Panc1 (cell line): Measurements from ENCODE around the gene IGF2R. TPM values are rescaled to one million over a fixed set of nuclear protein-coding genes. Genes with fewer than 3 reads are reported as not detected.

Experiments
- ATAC-seq: fragments of 200-7000 bp; cut with Tn5 transposase; 2 replicates; pipeline ENCODE4 v1.9.1; 2020; ENCODE audit warnings: mild to moderate bottlenecking, moderate library complexity
- BruUV-seq: library from RNA; stranded (reverse); fragments of 400-500 nt; replicated peaks from 2 replicates; lab custom pipeline; 2021; lab: Mats Ljungman, UMichigan
- CTCF ChIA-PET: fragments of 300-600 bp; sonication (Branson Sonifier 250); formaldehyde crosslinking; loops from one replicate; lab custom pipeline; 2022; ENCODE audit warnings: antibody characterized with exemption; lab: Charles Lee
- POLR2A ChIA-PET: fragments of 300-600 bp; sonication (Branson Sonifier 250); formaldehyde crosslinking; loops from one replicate; lab custom pipeline; 2022; ENCODE audit warnings: antibody characterized with exemption; lab: Charles Lee
- DNase-seq: peaks from one replicate; pipeline ENCODE4 v3.0.0-alpha.2; 2010; ENCODE audit warnings: low read depth, low spot score
- H3K27ac ChIP-seq: 2 replicates; pipeline ENCODE4 v1.5.1; 2011; ENCODE audit warnings: mild to moderate bottlenecking, low read length, inconsistent platforms
- H3K27me3 ChIP-seq: fragments of 200-500 bp; sonication (Bioruptor generic); 2 replicates; pipeline ENCODE4 v1.6.0; 2014; ENCODE audit warnings: low read length, inconsistent platforms; ENCODE audit not compliant: control insufficient read depth, insufficient read depth
- H3K36me3 ChIP-seq: fragments of 200-500 bp; sonication (Bioruptor generic); 2 replicates; pipeline ENCODE4 v1.5.1; 2014; ENCODE audit warnings: inconsistent platforms, mild to moderate bottlenecking, low read length, moderate library complexity; ENCODE audit not compliant: control insufficient read depth, insufficient read depth
- H3K4me1 ChIP-seq: 2 replicates; pipeline ENCODE4 v1.5.1; 2011; ENCODE audit warnings: inconsistent platforms, mild to moderate bottlenecking, low read length, moderate library complexity; ENCODE audit not compliant: control insufficient read depth, insufficient read depth
- H3K4me3 ChIP-seq, 2 experiments: 2 replicates each; pipeline ENCODE4 v1.5.1; 2011 to 2012; ENCODE audit warnings: low read depth in 2 of 2, low read length in 2 of 2, mild to moderate bottlenecking in 2 of 2, inconsistent platforms in 1 of 2, moderate library complexity in 1 of 2
- H3K9me3 ChIP-seq: fragments of 200-500 bp; sonication (Bioruptor generic); 2 replicates; pipeline ENCODE4 v1.5.1; 2014; ENCODE audit warnings: low read depth, mild to moderate bottlenecking, inconsistent platforms, low read length, moderate library complexity; ENCODE audit not compliant: control insufficient read depth, insufficient read depth
- CTCF ChIP-seq: fragments of 450-650 bp; IDR thresholded peaks from 2 replicates; pipeline ENCODE4 v1.5.1; 2017; ENCODE audit warnings: mild to moderate bottlenecking
- POLR2AphosphoS5 ChIP-seq: IDR thresholded peaks from 2 replicates; pipeline ENCODE4 v1.6.1; 2012; ENCODE audit warnings: mild to moderate bottlenecking, low read depth, low read length, moderate library complexity
- REST ChIP-seq, 2 experiments: IDR thresholded peaks; 2 replicates each; pipeline ENCODE4 v1.6.1; 2011 to 2012; ENCODE audit warnings: low read depth in 2 of 2, control low read depth in 1 of 2, low read length in 1 of 2, mild to moderate bottlenecking in 1 of 2, moderate library complexity in 1 of 2; ENCODE audit not compliant: insufficient read depth in 1 of 2
- SIN3A ChIP-seq: IDR thresholded peaks from 2 replicates; pipeline ENCODE4 v1.6.1; 2012; ENCODE audit warnings: low read depth, mild to moderate bottlenecking, low read length, moderate library complexity, borderline replicate concordance; ENCODE audit not compliant: insufficient read depth
- TCF7L2 ChIP-seq: IDR thresholded peaks from 2 replicates; pipeline ENCODE4 v1.6.1; 2011; ENCODE audit warnings: mild to moderate bottlenecking, low read depth, low read length, inconsistent platforms
- in situ Hi-C: cut with HindIII; loops from 2 replicates; pipeline ENCODE4 v1.10.0; 2016; ENCODE audit warnings: low sequenced_read_pairs, low pct_unique_long_range_greater_than_20kb
- intact Hi-C: fragments of 100-400 bp; cut with micrococcal nuclease; formaldehyde crosslinking; loops from one replicate; pipeline ENCODE4 v1.10.0; 2022; ENCODE audit not compliant: unreplicated experiment
- total RNA-seq: library from RNA; stranded (reverse); gene quantifications from one replicate; pipeline ENCODE4 v1.2.1, GENCODE V29; 2021; ENCODE audit not compliant: unreplicated experiment

IGF2R gene
- total RNA-seq, 1 experiment from 2014 or later: 163 TPM

- no peak for ATAC-seq
- Histone ChIP-seq H3K27me3 (no peaks in the 10 kb centered on the region), H3K27ac (no peak overlapping the region; the same call in 1 of the 2 replicates), H3K36me3 (no peaks in the 10 kb centered on the region; the same call in 1 of the 2 replicates), H3K4me3 (no peak overlapping the region), H3K9me3 (no peaks in the 10 kb centered on the region), H3K4me1 (peaks cover 61% of the 10 kb centered on the region)
- DNase-seq: no peak
- CTCF ChIA-PET: no interaction called here
- BruUV-seq: no TSS peak
- POLR2A ChIA-PET: interaction anchor here (0.6 kb wide), 1 partner anchor 128 kb away, joined by 3 read pairs; no protein-coding TSS in a partner anchor
- TF ChIP-seq TCF7L2 (no peak), SIN3A (no peak), REST (IDR thresholded peaks at IDR 0.05; ENCODE audit: insufficient read depth in 1 of 2, low read depth in 2 of 2, low read length in 1 of 2) (no peak), CTCF (no peak), POLR2AphosphoS5 (no peak)
- intact Hi-C loops (no loop called here), in situ Hi-C loops (no loop called here)
Observed at GRCh38 chr6:159973406-159973805, 4.5 kb downstream of the IGF2R start.

- no peak for DNase-seq
- no peak for ATAC-seq
- intact Hi-C loops (no loop called here), in situ Hi-C loops (no loop called here)
- Histone ChIP-seq H3K27ac (no peak overlapping the region; the same call in 1 of the 2 replicates), H3K36me3 (no peaks in the 10 kb centered on the region; the same call in 1 of the 2 replicates), H3K4me1 (peaks cover 67% of the 10 kb centered on the region), H3K27me3 (no peaks in the 10 kb centered on the region), H3K9me3 (no peaks in the 10 kb centered on the region), H3K4me3 (no peak overlapping the region)
- ChIA-PET POLR2A (interaction anchor here (0.6 kb wide), 1 partner anchor 128 kb away, joined by 3 read pairs; no protein-coding TSS in a partner anchor), CTCF (no interaction called here)
- no TSS peak for BruUV-seq
- no peak for TF ChIP-seq POLR2AphosphoS5
- no peak for TF ChIP-seq SIN3A
- no peak for TF ChIP-seq CTCF
- no peak for TF ChIP-seq REST (IDR thresholded peaks at IDR 0.05; ENCODE audit: insufficient read depth in 1 of 2, low read depth in 2 of 2, low read length in 1 of 2)
- no peak for TF ChIP-seq TCF7L2
Observed at GRCh38 chr6:159973951-159974350, 5.1 kb downstream of the IGF2R start.
